HepG2 (cell line): ENCODE data around the gene FCAMR. TPM values are rescaled to one million over a fixed set of nuclear protein-coding genes. Genes with fewer than 3 reads are reported as not detected.

Experiments
- ATAC-seq: fragments of 200-7000 bp; cut with Tn5 transposase; 3 replicates; pipeline ENCODE4 v1.9.1; 2020; ENCODE audit warnings: mild to moderate bottlenecking, moderate library complexity
- BruUV-seq: library from RNA; stranded (reverse); fragments of 400-500 nt; replicated peaks from 2 replicates; lab custom pipeline; 2021; lab: Mats Ljungman, UMichigan
- CTCF ChIA-PET: fragments of 300-600 bp; formaldehyde crosslinking; extraction: SDS; loops from one replicate; lab custom pipeline; 2021; ENCODE audit warnings: low total read pairs, inconsistent platforms, low intra/inter-chr PET ratio; lab: Yijun Ruan, JAX
- POLR2A ChIA-PET: fragments of 350-600 bp; sonication (Branson Sonifier 250); formaldehyde crosslinking; loops from one replicate; lab custom pipeline; 2020; ENCODE audit warnings: antibody characterized with exemption, inconsistent platforms; lab: Yijun Ruan, JAX
- DNase-seq: peaks from one replicate; pipeline ENCODE4 v3.0.0-alpha.2; 2015; ENCODE audit warnings: low spot score
- FAIRE-seq: peaks from 3 replicates; lab custom pipeline; 2011; peaks lifted over from hg19 to GRCh38; lab: Jason Lieb, UNC
- H2AFZ ChIP-seq: one replicate; pipeline ENCODE4 v1.6.1; 2011; ENCODE audit warnings: low read length, inconsistent platforms
- H3K27ac ChIP-seq: fragments of 300-600 bp; 3 replicates; pipeline ENCODE4 v1.8.0; 2011; ENCODE audit warnings: mixed run types, mild to moderate bottlenecking, mixed read lengths, low read length, inconsistent platforms; ENCODE audit not compliant: insufficient read depth; ENCODE audit errors: extremely low read length
- H3K27me3 ChIP-seq, 2 experiments: fragments of 200-600 bp in 1 of 2; 2 replicates in 1 of 2; 3 replicates in 1 of 2; pipeline versions ENCODE4 v1.6.0 to v1.8.0; 2011; ENCODE audit warnings: low read length in 2 of 2, mild to moderate bottlenecking in 2 of 2, moderate library complexity in 2 of 2, inconsistent platforms in 1 of 2; ENCODE audit not compliant: insufficient read depth in 2 of 2, control insufficient read depth in 1 of 2
- H3K36me3 ChIP-seq, 2 experiments: fragments of 200-600 bp in 1 of 2; replicated peaks in 1 of 2; 2 replicates in 1 of 2; 3 replicates in 1 of 2; pipeline versions ENCODE4 v1.5.1 to v1.8.0; 2011; ENCODE audit warnings: low read length in 2 of 2, inconsistent platforms in 1 of 2; ENCODE audit not compliant: insufficient read depth in 2 of 2, control insufficient read depth in 1 of 2
- H3K4me1 ChIP-seq: 2 replicates; pipeline ENCODE4 v1.5.1; 2012; ENCODE audit warnings: low read length, inconsistent platforms; ENCODE audit not compliant: insufficient read depth
- H3K4me2 ChIP-seq: 2 replicates; pipeline ENCODE4 v1.6.0; 2011; ENCODE audit warnings: low read depth, low read length, inconsistent platforms
- H3K4me3 ChIP-seq, 3 experiments: fragments of 200-600 bp in 1 of 3; sonication (generic), shearing (Covaris generic) in 1 of 3; replicated peaks in 1 of 3; 2 replicates each; pipeline ENCODE4 v1.5.1; 2011 to 2016; ENCODE audit warnings: low read length in 3 of 3, inconsistent platforms in 2 of 3, low read depth in 2 of 3, mild to moderate bottlenecking in 2 of 3, control low read depth in 1 of 3, mixed read lengths in 1 of 3; ENCODE audit not compliant: insufficient read depth in 1 of 3
- H3K79me2 ChIP-seq: one replicate; pipeline ENCODE4 v1.6.1; 2011; ENCODE audit warnings: low read length, inconsistent platforms; ENCODE audit not compliant: insufficient read depth
- H3K9ac ChIP-seq: 2 replicates; pipeline ENCODE4 v1.6.0; 2011; ENCODE audit warnings: mild to moderate bottlenecking, low read depth, low read length, inconsistent platforms; ENCODE audit not compliant: insufficient read depth
- H3K9me3 ChIP-seq: 2 replicates; pipeline ENCODE4 v1.5.1; 2012; ENCODE audit warnings: mild to moderate bottlenecking, low read length
- H4K20me1 ChIP-seq: 2 replicates; pipeline ENCODE4 v1.6.0; 2011; ENCODE audit warnings: inconsistent platforms, mild to moderate bottlenecking, low read length, moderate library complexity; ENCODE audit not compliant: insufficient read depth
- ARNT2 ChIP-seq: sonication (generic); formaldehyde crosslinking; IDR thresholded peaks from 2 replicates; pipeline ENCODE4 v1.8.0; 2022; ENCODE audit warnings: mild to moderate bottlenecking, low read depth, missing genetic modification reagents, moderate library complexity
- ARNTL ChIP-seq: sonication (generic); formaldehyde crosslinking; IDR thresholded peaks from 2 replicates; pipeline ENCODE4 v1.4.0; 2020; ENCODE audit warnings: mild to moderate bottlenecking, missing genetic modification reagents
- EEA1 ChIP-seq: sonication (generic); formaldehyde crosslinking; IDR thresholded peaks from 2 replicates; pipeline ENCODE4 v1.5.1; 2020; ENCODE audit warnings: mild to moderate bottlenecking, missing genetic modification reagents, borderline replicate concordance
- HNF4A ChIP-seq: sonication (generic); formaldehyde crosslinking; IDR thresholded peaks from 2 replicates; pipeline ENCODE4 v1.4.0; 2020; ENCODE audit warnings: missing genetic modification reagents
- KDM5A ChIP-seq: fragments of 200-600 bp; sonication (generic); IDR thresholded peaks from 2 replicates; pipeline ENCODE4 v1.7.0; 2018; ENCODE audit warnings: antibody characterized with exemption, mild to moderate bottlenecking, low read length, borderline replicate concordance
- RBAK ChIP-seq: sonication (generic); formaldehyde crosslinking; IDR thresholded peaks from 2 replicates; pipeline ENCODE4 v1.5.1; 2020; ENCODE audit warnings: mild to moderate bottlenecking, missing genetic modification reagents
- RXRB ChIP-seq: IDR thresholded peaks from 2 replicates; pipeline ENCODE4 v1.6.1; 2016; ENCODE audit warnings: borderline replicate concordance, missing genetic modification reagents, missing compliant biosample characterization
- SOX6 ChIP-seq, 2 experiments: fragments of 450-650 bp in 1 of 2; sonication (generic) in 1 of 2; formaldehyde crosslinking in 1 of 2; IDR thresholded peaks; 2 replicates each; pipeline versions ENCODE4 v1.4.0 to v1.6.1; 2017 to 2020; ENCODE audit warnings: antibody characterized with exemption in 1 of 2, mild to moderate bottlenecking in 1 of 2, missing genetic modification reagents in 1 of 2
- TBL1XR1 ChIP-seq: fragments of 150-350 bp; IDR thresholded peaks from 2 replicates; pipeline ENCODE4 v1.6.1; 2014; ENCODE audit warnings: borderline replicate concordance, low read length; ENCODE audit not compliant: partially characterized antibody
- ZBTB3 ChIP-seq: sonication (generic); formaldehyde crosslinking; IDR thresholded peaks from 2 replicates; pipeline ENCODE4 v1.4.0; 2020; ENCODE audit warnings: low read depth, mild to moderate bottlenecking, moderate library complexity, missing genetic modification reagents, borderline replicate concordance
- ZBTB7A ChIP-seq: sonication (generic); formaldehyde crosslinking; IDR thresholded peaks from 2 replicates; pipeline ENCODE4 v1.8.0; 2022; ENCODE audit warnings: mild to moderate bottlenecking, missing genetic modification reagents
- ZNF235 ChIP-seq: sonication (generic); formaldehyde crosslinking; IDR thresholded peaks from 2 replicates; pipeline ENCODE4 v1.8.1; 2023; ENCODE audit warnings: mild to moderate bottlenecking, missing genetic modification reagents, borderline replicate concordance
- ZNF460 ChIP-seq: sonication (generic); formaldehyde crosslinking; IDR thresholded peaks from 2 replicates; pipeline ENCODE4 v1.5.1; 2020; ENCODE audit warnings: missing genetic modification reagents, mild to moderate bottlenecking, borderline replicate concordance
- WGBS: methylation state at CpG from one replicate; pipeline ENCODE4 v1.1.6; 2017; ENCODE audit warnings: low lambda C conversion rate; 5-methylcytosine and 5-hydroxymethylcytosine counted together
- in situ Hi-C: cut with HindIII; loops from 2 replicates; pipeline ENCODE4 v1.10.0; 2017; ENCODE audit warnings: low pct_unique_long_range_greater_than_20kb; ENCODE audit not compliant: extremely low pct_ligation_motif_present
- intact Hi-C: fragments of 100-400 bp; cut with micrococcal nuclease; formaldehyde crosslinking; loops from one replicate; pipeline ENCODE4 v1.10.0; 2022; ENCODE audit not compliant: unreplicated experiment
- polyA plus RNA-seq, 8 experiments: library from polyadenylated mRNA; depleted of rRNA in 3 of 8; stranded (reverse) in 7 of 8; unstranded in 1 of 8; fragments of >200 nt; fragmentation: Illumina TruSeq in 4 of 8; extraction: Trizol in 4 of 8; gene quantifications; 2 replicates each; pipeline versions ENCODE4 v1.2.1 to v1.2.3, GENCODE V29; 2011 to 2016; ENCODE audit warnings: low read depth in 4 of 8, missing spikeins in 1 of 8, mixed read lengths in 1 of 8; ENCODE audit not compliant: insufficient read depth in 1 of 8
- total RNA-seq, 5 experiments: library from RNA; depleted of rRNA; stranded (reverse); fragments of >200 nt; fragmentation: Illumina TruSeq; extraction: Trizol; gene quantifications; 2 replicates each; pipeline ENCODE4 v1.2.3, GENCODE V29; 2016; ENCODE audit warnings: low read depth in 1 of 5
- TF ChIP-seq, protein P1 (sequence below): sonication (generic); formaldehyde crosslinking; IDR thresholded peaks from 2 replicates; pipeline ENCODE4 v1.5.0; 2020; ENCODE audit warnings: mild to moderate bottlenecking, missing genetic modification reagents
- TF ChIP-seq, protein P2 (sequence below): IDR thresholded peaks from 2 replicates; pipeline ENCODE4 v1.4.0; 2020; ENCODE audit warnings: mild to moderate bottlenecking, missing genetic modification reagents
- TF ChIP-seq, protein P3 (sequence below): sonication (generic); formaldehyde crosslinking; IDR thresholded peaks from 2 replicates; pipeline ENCODE4 v1.5.0; 2020; ENCODE audit warnings: missing genetic modification reagents, mild to moderate bottlenecking, borderline replicate concordance
- TF ChIP-seq, protein P4 (sequence below): sonication (generic); formaldehyde crosslinking; IDR thresholded peaks from 2 replicates; pipeline ENCODE4 v1.4.0; 2020; ENCODE audit warnings: missing genetic modification reagents, borderline replicate concordance

Gene FCAMR
- total and polyA plus RNA-seq, 2 of the 13 experiments (the other 11 are each of a cell fraction or from before 2014, with no cell fraction given): not detected

DNA sequence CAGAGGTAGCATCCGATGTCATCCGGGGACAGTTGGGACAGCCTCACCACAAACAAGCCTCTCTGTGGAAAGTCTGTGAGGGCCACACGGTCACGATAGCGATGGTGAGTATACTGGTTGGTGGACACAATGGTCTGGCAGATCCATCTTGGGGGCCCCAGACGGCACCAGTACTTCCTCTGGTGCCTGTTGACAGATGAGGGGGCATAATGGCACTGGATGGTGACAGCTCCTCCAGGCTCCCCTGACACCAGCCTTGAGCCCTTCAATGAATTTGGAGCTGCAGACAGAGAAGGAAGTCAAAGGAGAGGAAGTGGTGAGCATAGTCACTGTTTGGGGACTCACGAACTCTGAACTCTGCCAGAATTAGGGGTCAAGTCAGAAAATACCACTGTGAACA is 8.0 kb downstream of the FCAMR start:
- DNase-seq: no peak
- no peak overlapping the region for H3K4me3 ChIP-seq
- no peak overlapping the region for H3K27ac ChIP-seq
- no peaks in the 10 kb centered on the region for H3K9me3 ChIP-seq
- no peak overlapping the region for H3K9ac ChIP-seq
- intact Hi-C loops: no loop called here
- H3K27me3 ChIP-seq: peaks cover 0 to 1% of the 10 kb centered on the region in 2 experiments; a peak in 1 of 5 replicates
- 69% methylated on average over 7 of the region's 7 CpGs for WGBS
- POLR2A ChIA-PET: no interaction called here
- no peak for FAIRE-seq
- no peak overlapping the region for H3K4me2 ChIP-seq
- CTCF ChIA-PET: no interaction called here
- no peaks in the 10 kb centered on the region for H3K79me2 ChIP-seq
- H3K36me3 ChIP-seq: no peaks in the 10 kb centered on the region
- BruUV-seq: no TSS peak
- no peaks in the 10 kb centered on the region for H4K20me1 ChIP-seq
- in situ Hi-C loops: no loop called here
- H2AFZ ChIP-seq: no peak overlapping the region
- H3K4me1 ChIP-seq: peaks cover 42% of the 10 kb centered on the region
- no peak for ATAC-seq
- TF ChIP-seq ZBTB3 (CRISPR knock-in tag) (no peak), SOX6 (IDR thresholded peaks at IDR 0.05) (no peak), SOX6 (CRISPR knock-in tag; IDR thresholded peaks at IDR 0.05) (no peak), ARNTL (CRISPR knock-in tag) (no peak), HNF4A (CRISPR knock-in tag) (no peak), RXRB (no peak), ZNF235 (CRISPR knock-in tag) (no peak), KDM5A (no peak), ARNT2 (CRISPR knock-in tag) (no peak), ZNF460 (CRISPR knock-in tag) (no peak), RBAK (CRISPR knock-in tag) (no peak), EEA1 (no peak), ZBTB7A (CRISPR knock-in tag) (no peak), TBL1XR1 (no peak)
- TF ChIP-seq, protein P1, sequence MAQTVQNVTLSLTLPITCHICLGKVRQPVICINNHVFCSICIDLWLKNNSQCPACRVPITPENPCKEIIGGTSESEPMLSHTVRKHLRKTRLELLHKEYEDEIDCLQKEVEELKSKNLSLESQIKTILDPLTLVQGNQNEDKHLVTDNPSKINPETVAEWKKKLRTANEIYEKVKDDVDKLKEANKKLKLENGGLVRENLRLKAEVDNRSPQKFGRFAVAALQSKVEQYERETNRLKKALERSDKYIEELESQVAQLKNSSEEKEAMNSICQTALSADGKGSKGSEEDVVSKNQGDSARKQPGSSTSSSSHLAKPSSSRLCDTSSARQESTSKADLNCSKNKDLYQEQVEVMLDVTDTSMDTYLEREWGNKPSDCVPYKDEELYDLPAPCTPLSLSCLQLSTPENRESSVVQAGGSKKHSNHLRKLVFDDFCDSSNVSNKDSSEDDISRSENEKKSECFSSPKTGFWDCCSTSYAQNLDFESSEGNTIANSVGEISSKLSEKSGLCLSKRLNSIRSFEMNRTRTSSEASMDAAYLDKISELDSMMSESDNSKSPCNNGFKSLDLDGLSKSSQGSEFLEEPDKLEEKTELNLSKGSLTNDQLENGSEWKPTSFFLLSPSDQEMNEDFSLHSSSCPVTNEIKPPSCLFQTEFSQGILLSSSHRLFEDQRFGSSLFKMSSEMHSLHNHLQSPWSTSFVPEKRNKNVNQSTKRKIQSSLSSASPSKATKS (CRISPR knock-in tag): no peak
- TF ChIP-seq, protein P2, sequence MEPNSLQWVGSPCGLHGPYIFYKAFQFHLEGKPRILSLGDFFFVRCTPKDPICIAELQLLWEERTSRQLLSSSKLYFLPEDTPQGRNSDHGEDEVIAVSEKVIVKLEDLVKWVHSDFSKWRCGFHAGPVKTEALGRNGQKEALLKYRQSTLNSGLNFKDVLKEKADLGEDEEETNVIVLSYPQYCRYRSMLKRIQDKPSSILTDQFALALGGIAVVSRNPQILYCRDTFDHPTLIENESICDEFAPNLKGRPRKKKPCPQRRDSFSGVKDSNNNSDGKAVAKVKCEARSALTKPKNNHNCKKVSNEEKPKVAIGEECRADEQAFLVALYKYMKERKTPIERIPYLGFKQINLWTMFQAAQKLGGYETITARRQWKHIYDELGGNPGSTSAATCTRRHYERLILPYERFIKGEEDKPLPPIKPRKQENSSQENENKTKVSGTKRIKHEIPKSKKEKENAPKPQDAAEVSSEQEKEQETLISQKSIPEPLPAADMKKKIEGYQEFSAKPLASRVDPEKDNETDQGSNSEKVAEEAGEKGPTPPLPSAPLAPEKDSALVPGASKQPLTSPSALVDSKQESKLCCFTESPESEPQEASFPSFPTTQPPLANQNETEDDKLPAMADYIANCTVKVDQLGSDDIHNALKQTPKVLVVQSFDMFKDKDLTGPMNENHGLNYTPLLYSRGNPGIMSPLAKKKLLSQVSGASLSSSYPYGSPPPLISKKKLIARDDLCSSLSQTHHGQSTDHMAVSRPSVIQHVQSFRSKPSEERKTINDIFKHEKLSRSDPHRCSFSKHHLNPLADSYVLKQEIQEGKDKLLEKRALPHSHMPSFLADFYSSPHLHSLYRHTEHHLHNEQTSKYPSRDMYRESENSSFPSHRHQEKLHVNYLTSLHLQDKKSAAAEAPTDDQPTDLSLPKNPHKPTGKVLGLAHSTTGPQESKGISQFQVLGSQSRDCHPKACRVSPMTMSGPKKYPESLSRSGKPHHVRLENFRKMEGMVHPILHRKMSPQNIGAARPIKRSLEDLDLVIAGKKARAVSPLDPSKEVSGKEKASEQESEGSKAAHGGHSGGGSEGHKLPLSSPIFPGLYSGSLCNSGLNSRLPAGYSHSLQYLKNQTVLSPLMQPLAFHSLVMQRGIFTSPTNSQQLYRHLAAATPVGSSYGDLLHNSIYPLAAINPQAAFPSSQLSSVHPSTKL (CRISPR knock-in tag): no peak
- TF ChIP-seq, protein P3, sequence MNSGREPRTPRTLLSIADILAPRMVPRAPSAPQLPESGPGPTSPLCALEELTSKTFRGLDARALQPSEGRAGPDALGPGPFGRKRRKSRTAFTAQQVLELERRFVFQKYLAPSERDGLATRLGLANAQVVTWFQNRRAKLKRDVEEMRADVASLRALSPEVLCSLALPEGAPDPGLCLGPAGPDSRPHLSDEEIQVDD (CRISPR knock-in tag): no peak
- TF ChIP-seq, protein P4, sequence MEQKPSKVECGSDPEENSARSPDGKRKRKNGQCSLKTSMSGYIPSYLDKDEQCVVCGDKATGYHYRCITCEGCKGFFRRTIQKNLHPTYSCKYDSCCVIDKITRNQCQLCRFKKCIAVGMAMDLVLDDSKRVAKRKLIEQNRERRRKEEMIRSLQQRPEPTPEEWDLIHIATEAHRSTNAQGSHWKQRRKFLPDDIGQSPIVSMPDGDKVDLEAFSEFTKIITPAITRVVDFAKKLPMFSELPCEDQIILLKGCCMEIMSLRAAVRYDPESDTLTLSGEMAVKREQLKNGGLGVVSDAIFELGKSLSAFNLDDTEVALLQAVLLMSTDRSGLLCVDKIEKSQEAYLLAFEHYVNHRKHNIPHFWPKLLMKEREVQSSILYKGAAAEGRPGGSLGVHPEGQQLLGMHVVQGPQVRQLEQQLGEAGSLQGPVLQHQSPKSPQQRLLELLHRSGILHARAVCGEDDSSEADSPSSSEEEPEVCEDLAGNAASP (CRISPR knock-in tag): no peak
